WTC11 (cell line): ENCODE measurements around the gene MEX3D. TPM values are rescaled to one million over a fixed set of nuclear protein-coding genes. Genes with fewer than 3 reads are reported as not detected.

ENCODE experiments used
- ATAC-seq: fragments of 200-7000 bp; cut with Tn5 transposase; 2 replicates; pipeline ENCODE4 v1.10.0; 2021; ENCODE audit warnings: mild to moderate bottlenecking, moderate library complexity
- CTCF ChIA-PET: fragments of 300-600 bp; sonication (Branson Sonifier 250); formaldehyde crosslinking; loops from one replicate; lab custom pipeline; 2021; ENCODE audit warnings: antibody characterized with exemption; lab: Charles Lee
- POLR2A ChIA-PET: fragments of 350-600 bp; sonication (Branson Sonifier 250); formaldehyde crosslinking; loops from one replicate; lab custom pipeline; 2021; ENCODE audit warnings: antibody characterized with exemption; lab: Charles Lee
- DNase-seq: peaks from one replicate; pipeline ENCODE4 v3.0.0; 2021; ENCODE audit warnings: low spot score
- H3K27ac Mint-ChIP-seq: 2 replicates; pipeline ENCODE4 v1.8.0; 2021; ENCODE audit warnings: mixed read lengths
- H3K27me3 Mint-ChIP-seq: 2 replicates; pipeline ENCODE4 v1.8.0; 2021; ENCODE audit warnings: low read depth, mild to moderate bottlenecking, moderate library complexity, mixed read lengths
- H3K36me3 Mint-ChIP-seq: 2 replicates; pipeline ENCODE4 v1.8.0; 2021; ENCODE audit warnings: mixed read lengths
- H3K4me1 Mint-ChIP-seq: 2 replicates; pipeline ENCODE4 v1.8.0; 2022; ENCODE audit warnings: mixed read lengths
- H3K4me3 Mint-ChIP-seq: 2 replicates; pipeline ENCODE4 v1.8.0; 2021; ENCODE audit warnings: mild to moderate bottlenecking, moderate library complexity, mixed read lengths
- H3K9me3 Mint-ChIP-seq: 2 replicates; pipeline ENCODE4 v1.8.0; 2021; ENCODE audit warnings: mixed read lengths
- ATF2 ChIP-seq: sonication (generic); formaldehyde crosslinking; IDR thresholded peaks from 2 replicates; pipeline ENCODE4 v1.8.1; 2022; ENCODE audit warnings: low read depth, missing genetic modification reagents, borderline replicate concordance
- CBFB ChIP-seq: sonication (generic); formaldehyde crosslinking; IDR thresholded peaks from 2 replicates; pipeline ENCODE4 v1.8.1; 2022; ENCODE audit warnings: mild to moderate bottlenecking, low read depth, missing genetic modification reagents
- CDX4 ChIP-seq: fragments of 250-450 bp; sonication (Bioruptor Pico); IDR thresholded peaks from 2 replicates; pipeline ENCODE4 v1.9.0; 2021; ENCODE audit warnings: moderate library complexity, mild to moderate bottlenecking, inconsistent platforms, borderline replicate concordance
- E2F1 ChIP-seq: sonication (generic); formaldehyde crosslinking; IDR thresholded peaks from 2 replicates; pipeline ENCODE4 v1.8.0; 2022; ENCODE audit warnings: mild to moderate bottlenecking, missing genetic modification reagents
- E2F5 ChIP-seq: sonication (generic); formaldehyde crosslinking; IDR thresholded peaks from 2 replicates; pipeline ENCODE4 v1.8.1; 2022; ENCODE audit warnings: mild to moderate bottlenecking, moderate library complexity, missing genetic modification reagents
- ERG ChIP-seq: fragments of 250-450 bp; sonication (Bioruptor Pico); IDR thresholded peaks from 2 replicates; pipeline ENCODE4 v1.8.0; 2021; ENCODE audit warnings: mild to moderate bottlenecking
- ETV6 ChIP-seq: sonication (generic); formaldehyde crosslinking; IDR thresholded peaks from 2 replicates; pipeline ENCODE4 v1.8.1; 2022; ENCODE audit warnings: mild to moderate bottlenecking, missing genetic modification reagents
- IRF1 ChIP-seq: sonication (generic); formaldehyde crosslinking; IDR thresholded peaks from 2 replicates; pipeline ENCODE4 v1.8.0; 2023; ENCODE audit warnings: missing genetic modification reagents
- KAT7 ChIP-seq: sonication (generic); formaldehyde crosslinking; IDR thresholded peaks from 2 replicates; pipeline ENCODE4 v1.8.1; 2023; ENCODE audit warnings: missing genetic modification reagents, mild to moderate bottlenecking, borderline replicate concordance
- MXD4 ChIP-seq: fragments of 250-450 bp; sonication (Bioruptor Pico); IDR thresholded peaks from 2 replicates; pipeline ENCODE4 v1.8.0; 2021; ENCODE audit warnings: mild to moderate bottlenecking, moderate library complexity, borderline replicate concordance
- NR1H2 ChIP-seq: sonication (generic); formaldehyde crosslinking; IDR thresholded peaks from 2 replicates; pipeline ENCODE4 v1.9.0; 2021; ENCODE audit warnings: mild to moderate bottlenecking, moderate library complexity, missing genetic modification reagents
- PREB ChIP-seq: sonication (generic); formaldehyde crosslinking; IDR thresholded peaks from 2 replicates; pipeline ENCODE4 v1.8.1; 2022; ENCODE audit warnings: mild to moderate bottlenecking, missing genetic modification reagents, moderate library complexity, borderline replicate concordance
- TEAD1 ChIP-seq: sonication (generic); formaldehyde crosslinking; IDR thresholded peaks from 2 replicates; pipeline ENCODE4 v1.8.0; 2022; ENCODE audit warnings: mild to moderate bottlenecking, missing genetic modification reagents
- USF1 ChIP-seq: sonication (generic); formaldehyde crosslinking; IDR thresholded peaks from 2 replicates; pipeline ENCODE4 v1.8.0; 2022; ENCODE audit warnings: mild to moderate bottlenecking, missing genetic modification reagents
- ZBTB21 ChIP-seq: sonication (generic); formaldehyde crosslinking; IDR thresholded peaks from 2 replicates; pipeline ENCODE4 v1.8.1; 2023; ENCODE audit warnings: mild to moderate bottlenecking, missing genetic modification reagents, borderline replicate concordance
- ZMAT4 ChIP-seq: fragments of 250-450 bp; sonication (Bioruptor Pico); IDR thresholded peaks from 2 replicates; pipeline ENCODE4 v1.9.0; 2021; ENCODE audit warnings: mild to moderate bottlenecking
- ZNF121 ChIP-seq: sonication (generic); formaldehyde crosslinking; IDR thresholded peaks from 2 replicates; pipeline ENCODE4 v1.8.0; 2023; ENCODE audit warnings: missing genetic modification reagents
- ZNF317 ChIP-seq: sonication (generic); formaldehyde crosslinking; IDR thresholded peaks from 2 replicates; pipeline ENCODE4 v1.8.1; 2023; ENCODE audit warnings: low read depth, mild to moderate bottlenecking, moderate library complexity, missing genetic modification reagents, borderline replicate concordance
- ZNF671 ChIP-seq: fragments of 250-450 bp; sonication (Bioruptor Pico); IDR thresholded peaks from 2 replicates; pipeline ENCODE4 v1.8.0; 2021; ENCODE audit warnings: mild to moderate bottlenecking
- ZSCAN18 ChIP-seq: fragments of 250-450 bp; sonication (Bioruptor Pico); IDR thresholded peaks from 2 replicates; pipeline ENCODE4 v2.1.2; 2022; ENCODE audit warnings: mild to moderate bottlenecking, moderate library complexity
- total RNA-seq: library from RNA; stranded (reverse); gene quantifications from 3 replicates; pipeline ENCODE4 v1.2.3, GENCODE V29; 2021

Gene MEX3D
- total RNA-seq, 1 experiment from 2014 or later = 69.5 TPM

- H3K4me3 Mint-ChIP-seq = no peak overlapping the region
- POLR2A ChIA-PET = interaction anchor here (0.6 to 1.5 kb wide), 2 partner anchors 15 to 315 kb away, joined by 3 read pairs; no protein-coding TSS in a partner anchor
- ATAC-seq (no peak), DNase-seq (no peak)
- CTCF ChIA-PET = interaction anchor here (1.1 to 1.5 kb wide), 3 partner anchors 12 to 121 kb away, joined by 3 to 6 read pairs (median 3); no protein-coding TSS in a partner anchor
- H3K36me3 Mint-ChIP-seq = no peaks in the 10 kb centered on the region
- TF ChIP-seq ZBTB21 (CRISPR knock-in tag) = no peak
- TF ChIP-seq ETV6 (CRISPR knock-in tag) = no peak
- no peak for TF ChIP-seq ZNF671 (CRISPR knock-in tag)
- TF ChIP-seq CBFB (CRISPR knock-in tag) = no peak
- TF ChIP-seq USF1 = no peak
- TF ChIP-seq MXD4 (CRISPR knock-in tag) = no peak
- no peak for TF ChIP-seq E2F1 (CRISPR knock-in tag)
- no peak for TF ChIP-seq TEAD1 (CRISPR knock-in tag)
- peaks cover 3% of the 10 kb centered on the region; the same call in 1 of the 2 replicates for H3K27me3 Mint-ChIP-seq
- no peak overlapping the region for H3K27ac Mint-ChIP-seq
- no peaks in the 10 kb centered on the region for H3K9me3 Mint-ChIP-seq
- no peaks in the 10 kb centered on the region for H3K4me1 Mint-ChIP-seq
Observed at GRCh38 chr19:1551068-1552040, 16.8 kb downstream of the MEX3D start.

- Mint-ChIP-seq H3K9me3 (no peaks in the 10 kb centered on the region), H3K27ac (no peak overlapping the region), H3K4me3 (no peak overlapping the region), H3K36me3 (no peaks in the 10 kb centered on the region), H3K4me1 (no peaks in the 10 kb centered on the region), H3K27me3 (peaks cover 15% of the 10 kb centered on the region)
- no peak for TF ChIP-seq NR1H2 (CRISPR knock-in tag)
- TF ChIP-seq ZMAT4 = no peak
- TF ChIP-seq IRF1 (CRISPR knock-in tag) = no peak
- no peak for TF ChIP-seq ERG (CRISPR knock-in tag)
- no peak for TF ChIP-seq ZNF317 (CRISPR knock-in tag)
- no peak for TF ChIP-seq E2F5 (CRISPR knock-in tag)
- no peak for TF ChIP-seq CDX4 (CRISPR knock-in tag)
- TF ChIP-seq PREB (CRISPR knock-in tag) = no peak
- no peak for TF ChIP-seq KAT7
- TF ChIP-seq ATF2 = no peak
- no peak for TF ChIP-seq ZSCAN18 (CRISPR knock-in tag)
- TF ChIP-seq ZNF121 = no peak
- POLR2A ChIA-PET = no interaction called here
- DNase-seq = no peak
- CTCF ChIA-PET = interaction anchor here (1.0 kb wide), 1 partner anchor 219 kb away, joined by 8 read pairs; no protein-coding TSS in a partner anchor
- ATAC-seq = no peak
Observed at GRCh38 chr19:1549332-1549945, 18.7 kb downstream of the MEX3D start.
